Uterus (tissue), 2 donors: Measurements from ENCODE around the gene AQP9.

ENCODE experiments used
- CTCF ChIP-seq, 4 experiments: fragments of 200-600 bp in 2 of 4; fragments of 450-650 bp in 2 of 4; sonication (generic) in 2 of 4; IDR thresholded peaks; one replicate each; pipeline ENCODE4 v1.5.1; 2016 to 2019; ENCODE audit warnings: antibody characterized with exemption in 4 of 4, mild to moderate bottlenecking in 2 of 4, moderate library complexity in 1 of 4
- POLR2A ChIP-seq, 2 donors: fragments of 450-650 bp; IDR thresholded peaks; one replicate each; pipeline ENCODE4 v1.6.1; 2016; ENCODE audit warnings: antibody characterized with exemption in 2 of 2, mild to moderate bottlenecking in 1 of 2, moderate library complexity in 1 of 2

GRCh38 chr15:58117619-58118018 is 20.6 kb upstream of the AQP9 start:
- no peak for TF ChIP-seq CTCF (IDR thresholded peaks at IDR 0.05)
- no peak for TF ChIP-seq POLR2A (IDR thresholded peaks at IDR 0.05)
